Activated effector memory CD4-positive, alpha-beta T cell treated with Interleukin-2 at 50 U/mL for 16 hours (primary cell): Measurements from ENCODE around the gene OR8B12.
"Not testable (repeated sequence)": the region's sequence is repeated elsewhere in the genome, so short reads cannot be mapped to it uniquely, and the experiment has no call there.

Experiments
- DNase-seq: peaks from one replicate; pipeline ENCODE4 v3.0.0-alpha.2; 2020

Gene OR8B12

GRCh38 chr11:124519850-124520549 is 23.5 kb downstream of the OR8B12 start:
- no peak for DNase-seq

- no peak for DNase-seq
Observed at GRCh38 chr11:124518989-124519451, 24.4 kb downstream of the OR8B12 start.

- DNase-seq, result no peak
Observed at GRCh38 chr11:124517314-124517713, 26.1 kb downstream of the OR8B12 start.

- not testable (repeated sequence) for DNase-seq
Observed at GRCh38 chr11:124514675-124515074, 28.8 kb downstream of the OR8B12 start.

- no peak for DNase-seq
Observed at GRCh38 chr11:124514131-124514530, 29.3 kb downstream of the OR8B12 start.

- DNase-seq, result no peak
Observed at GRCh38 chr11:124511745-124512144, 31.7 kb downstream of the OR8B12 start.

GRCh38 chr11:124510279-124510678 is 33.2 kb downstream of the OR8B12 start:
- DNase-seq, result no peak

- no peak for DNase-seq
Observed at GRCh38 chr11:124499711-124500110, 43.7 kb downstream of the OR8B12 start.

GRCh38 chr11:124493016-124493655 is 50.3 kb downstream of the OR8B12 start:
- DNase-seq, result no peak
